Measurements from ENCODE around the gene PTPRH. TPM values are rescaled to one million over a fixed set of nuclear protein-coding genes. Genes with fewer than 3 reads are reported as not detected.

The PTPRH gene, protein sequence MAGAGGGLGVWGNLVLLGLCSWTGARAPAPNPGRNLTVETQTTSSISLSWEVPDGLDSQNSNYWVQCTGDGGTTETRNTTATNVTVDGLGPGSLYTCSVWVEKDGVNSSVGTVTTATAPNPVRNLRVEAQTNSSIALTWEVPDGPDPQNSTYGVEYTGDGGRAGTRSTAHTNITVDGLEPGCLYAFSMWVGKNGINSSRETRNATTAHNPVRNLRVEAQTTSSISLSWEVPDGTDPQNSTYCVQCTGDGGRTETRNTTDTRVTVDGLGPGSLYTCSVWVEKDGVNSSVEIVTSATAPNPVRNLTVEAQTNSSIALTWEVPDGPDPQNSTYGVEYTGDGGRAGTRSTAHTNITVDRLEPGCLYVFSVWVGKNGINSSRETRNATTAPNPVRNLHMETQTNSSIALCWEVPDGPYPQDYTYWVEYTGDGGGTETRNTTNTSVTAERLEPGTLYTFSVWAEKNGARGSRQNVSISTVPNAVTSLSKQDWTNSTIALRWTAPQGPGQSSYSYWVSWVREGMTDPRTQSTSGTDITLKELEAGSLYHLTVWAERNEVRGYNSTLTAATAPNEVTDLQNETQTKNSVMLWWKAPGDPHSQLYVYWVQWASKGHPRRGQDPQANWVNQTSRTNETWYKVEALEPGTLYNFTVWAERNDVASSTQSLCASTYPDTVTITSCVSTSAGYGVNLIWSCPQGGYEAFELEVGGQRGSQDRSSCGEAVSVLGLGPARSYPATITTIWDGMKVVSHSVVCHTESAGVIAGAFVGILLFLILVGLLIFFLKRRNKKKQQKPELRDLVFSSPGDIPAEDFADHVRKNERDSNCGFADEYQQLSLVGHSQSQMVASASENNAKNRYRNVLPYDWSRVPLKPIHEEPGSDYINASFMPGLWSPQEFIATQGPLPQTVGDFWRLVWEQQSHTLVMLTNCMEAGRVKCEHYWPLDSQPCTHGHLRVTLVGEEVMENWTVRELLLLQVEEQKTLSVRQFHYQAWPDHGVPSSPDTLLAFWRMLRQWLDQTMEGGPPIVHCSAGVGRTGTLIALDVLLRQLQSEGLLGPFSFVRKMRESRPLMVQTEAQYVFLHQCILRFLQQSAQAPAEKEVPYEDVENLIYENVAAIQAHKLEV
- total RNA-seq, result 1 to 10 TPM in 3 of 4 donors, under 1 TPM in 1; 0.54 to 4.0 (median 1.4) TPM

DNA sequence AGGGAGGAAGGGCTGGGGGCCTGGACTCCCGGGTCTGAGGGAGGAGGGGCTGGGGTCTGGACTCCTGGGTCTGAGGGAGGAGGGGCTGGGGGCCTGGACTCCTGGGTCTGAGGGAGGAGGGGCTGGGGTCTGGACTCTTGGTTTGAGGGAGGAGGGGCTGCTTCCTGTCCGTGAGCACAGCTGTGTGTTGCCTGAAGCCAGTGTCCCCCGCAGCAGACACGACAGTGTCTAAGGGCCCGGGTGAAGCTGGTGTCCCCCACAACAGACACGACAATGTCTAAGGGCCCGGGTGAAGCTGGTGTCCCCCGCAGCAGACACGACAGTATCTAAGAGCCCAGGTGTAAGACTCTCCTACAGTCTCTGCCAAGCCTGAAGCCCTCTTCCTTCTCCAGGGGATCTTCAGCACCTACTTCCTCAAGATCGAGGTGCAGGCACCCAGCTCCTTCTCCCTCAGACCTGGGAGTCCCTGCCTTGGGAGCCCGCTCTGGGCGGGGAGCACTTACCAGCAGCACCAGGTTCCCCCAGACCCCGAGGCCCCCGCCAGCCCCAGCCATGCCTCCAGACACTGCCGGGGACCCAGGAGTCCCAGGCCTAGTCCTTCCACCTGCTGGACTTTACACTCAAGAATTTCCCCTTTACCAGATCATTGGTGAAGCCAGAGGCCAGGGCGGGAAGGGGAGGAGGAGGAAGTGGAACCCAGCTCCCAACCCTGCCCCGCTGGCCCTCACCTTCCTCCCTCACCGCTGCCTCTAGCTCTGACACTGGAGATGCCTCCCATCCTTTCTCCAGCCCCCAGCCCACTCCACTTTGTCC lies at the start of gene PTPRH:
Gene PTPRH (minus strand): TSS at position 622 of the 813 bp plus-strand sequence. CDS start 68 bp downstream, at position 554.
- Histone ChIP-seq H3K27me3 (peaks cover 65% of the 10 kb centered on the region), H3K27ac (no peak within 1 kb of the TSS), H3K4me1 (peaks cover 0 to 10% (median 6%) of the 10 kb centered on the region in 3 donors), H3K9me3 (peaks cover 0 to 17% (median 0%) of the 10 kb centered on the region in 3 donors), H3K36me3 (no peaks in the 10 kb centered on the region), H3K4me3 (no peak within 1 kb of the TSS)
- 39 to 83% methylated on average over 1 to 3 of the region's 18 CpGs for WGBS, 2 donors (ENCODE audit: low coverage in 1 of 2)
- ATAC-seq, result no peak
- TF ChIP-seq POLR2A (IDR thresholded peaks at IDR 0.05), result no peak

DNA sequence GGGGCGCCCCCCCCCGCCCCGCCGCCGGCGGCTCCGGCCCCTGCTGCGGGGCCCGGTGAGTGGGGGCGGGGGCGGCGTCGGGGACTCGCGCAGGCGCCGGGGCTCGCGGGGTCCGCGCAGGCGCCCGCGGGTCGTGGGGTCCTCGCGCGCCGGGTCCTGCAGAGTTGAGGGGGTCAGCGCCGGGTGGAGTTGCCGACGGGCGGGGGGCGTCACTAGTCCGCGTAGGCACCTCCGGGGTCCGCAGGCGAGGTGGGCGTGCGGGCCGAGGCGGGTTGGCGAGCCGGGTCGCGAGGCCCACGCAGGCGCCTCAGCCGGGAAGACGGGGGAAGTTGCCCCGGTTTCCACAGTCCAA lies 49.2 kb upstream of the PTPRH start:
- Histone ChIP-seq H3K27ac (peak overlapping the region; percentile 60 to 94 (median 91)), H3K4me1 (peaks cover 0 to 54% (median 37%) of the 10 kb centered on the region in 3 donors), H3K9me3 (no peaks in the 10 kb centered on the region), H3K36me3 (peaks cover 0 to 8% of the 10 kb centered on the region in 2 donors), H3K4me3 (peak overlapping the region; percentile 87 to 96), H3K27me3 (no peaks in the 10 kb centered on the region)
- TF ChIP-seq EP300 (IDR thresholded peaks at IDR 0.05) (no peak), POLR2AphosphoS5 (IDR thresholded peaks at IDR 0.05) (no peak), POLR2A (IDR thresholded peaks at IDR 0.05) (no peak)
- TF ChIP-seq, protein P1, sequence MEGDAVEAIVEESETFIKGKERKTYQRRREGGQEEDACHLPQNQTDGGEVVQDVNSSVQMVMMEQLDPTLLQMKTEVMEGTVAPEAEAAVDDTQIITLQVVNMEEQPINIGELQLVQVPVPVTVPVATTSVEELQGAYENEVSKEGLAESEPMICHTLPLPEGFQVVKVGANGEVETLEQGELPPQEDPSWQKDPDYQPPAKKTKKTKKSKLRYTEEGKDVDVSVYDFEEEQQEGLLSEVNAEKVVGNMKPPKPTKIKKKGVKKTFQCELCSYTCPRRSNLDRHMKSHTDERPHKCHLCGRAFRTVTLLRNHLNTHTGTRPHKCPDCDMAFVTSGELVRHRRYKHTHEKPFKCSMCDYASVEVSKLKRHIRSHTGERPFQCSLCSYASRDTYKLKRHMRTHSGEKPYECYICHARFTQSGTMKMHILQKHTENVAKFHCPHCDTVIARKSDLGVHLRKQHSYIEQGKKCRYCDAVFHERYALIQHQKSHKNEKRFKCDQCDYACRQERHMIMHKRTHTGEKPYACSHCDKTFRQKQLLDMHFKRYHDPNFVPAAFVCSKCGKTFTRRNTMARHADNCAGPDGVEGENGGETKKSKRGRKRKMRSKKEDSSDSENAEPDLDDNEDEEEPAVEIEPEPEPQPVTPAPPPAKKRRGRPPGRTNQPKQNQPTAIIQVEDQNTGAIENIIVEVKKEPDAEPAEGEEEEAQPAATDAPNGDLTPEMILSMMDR (IDR thresholded peaks at IDR 0.05), result no peak
- peak; percentile 11 for ATAC-seq
- WGBS, 2 donors (ENCODE audit: low coverage in 1 of 2), result no CpG with 5 or more reads among the region's 53 CpGs

DNA sequence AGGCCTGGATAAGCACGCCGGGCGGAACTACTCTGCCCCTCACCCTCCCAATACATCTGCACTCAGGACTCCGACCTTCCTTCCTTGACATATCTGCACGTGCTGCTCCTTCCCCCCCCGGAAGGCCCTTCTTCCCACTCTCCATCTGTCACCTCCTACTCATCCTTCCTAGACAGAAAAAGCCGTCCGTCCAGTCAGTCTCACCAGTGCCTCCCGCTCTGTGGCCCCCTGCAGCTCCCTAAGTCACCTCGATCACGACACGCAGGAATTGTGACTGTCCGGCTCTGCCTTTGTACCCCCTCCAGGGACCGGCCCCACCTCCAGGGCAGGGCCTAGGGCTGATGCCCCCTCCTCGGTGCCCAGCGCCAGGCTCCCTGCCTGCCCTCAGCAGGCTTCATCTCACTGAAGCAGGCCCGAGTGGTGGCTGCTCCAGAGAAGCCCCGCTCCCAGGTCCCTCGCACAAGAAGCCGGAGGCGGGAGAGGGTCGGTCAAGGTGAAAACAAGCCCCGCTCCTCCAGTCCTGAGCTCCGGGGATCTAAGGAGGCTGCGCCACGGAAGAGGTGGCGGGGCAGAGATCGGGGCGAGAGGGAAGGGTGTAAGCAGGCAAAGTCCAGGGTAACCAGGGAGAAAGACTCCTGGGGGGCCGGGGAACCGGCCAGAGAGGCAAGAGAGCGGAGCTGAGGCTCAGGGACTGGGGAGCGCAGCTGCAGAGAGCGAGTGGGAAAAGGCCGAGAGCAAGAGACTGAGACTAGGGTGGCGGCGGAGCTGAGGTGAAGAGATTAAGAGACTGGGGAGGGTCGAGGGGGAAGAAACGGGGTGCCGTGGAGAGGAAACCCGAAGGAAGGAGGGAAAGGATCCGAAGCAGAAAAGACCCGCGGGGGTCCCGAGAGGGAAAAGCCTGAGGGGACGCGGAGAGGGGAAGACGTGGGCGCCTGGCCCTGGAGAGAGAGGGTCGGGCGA lies 48.4 kb upstream of the PTPRH start:
- H3K36me3 ChIP-seq, result peaks cover 0 to 14% of the 10 kb centered on the region in 2 donors
- no peak for TF ChIP-seq POLR2AphosphoS5 (IDR thresholded peaks at IDR 0.05)
- TF ChIP-seq, protein P1 (IDR thresholded peaks at IDR 0.05), result no peak
- TF ChIP-seq EP300 (IDR thresholded peaks at IDR 0.05), result no peak
- TF ChIP-seq POLR2A (IDR thresholded peaks at IDR 0.05), result no peak
- H3K4me3 ChIP-seq, result peak overlapping the region; percentile 87 to 96
- no peaks in the 10 kb centered on the region for H3K27me3 ChIP-seq
- peaks cover 0 to 61% (median 39%) of the 10 kb centered on the region in 3 donors for H3K4me1 ChIP-seq
- no peak for ATAC-seq
- peak overlapping the region in 3 of 4 donors; percentile 89 to 94 (median 93) for H3K27ac ChIP-seq
- 2 to 3% methylated on average over 20 to 36 of the region's 51 CpGs for WGBS, 2 donors (ENCODE audit: low coverage in 1 of 2)
- no peaks in the 10 kb centered on the region for H3K9me3 ChIP-seq

DNA sequence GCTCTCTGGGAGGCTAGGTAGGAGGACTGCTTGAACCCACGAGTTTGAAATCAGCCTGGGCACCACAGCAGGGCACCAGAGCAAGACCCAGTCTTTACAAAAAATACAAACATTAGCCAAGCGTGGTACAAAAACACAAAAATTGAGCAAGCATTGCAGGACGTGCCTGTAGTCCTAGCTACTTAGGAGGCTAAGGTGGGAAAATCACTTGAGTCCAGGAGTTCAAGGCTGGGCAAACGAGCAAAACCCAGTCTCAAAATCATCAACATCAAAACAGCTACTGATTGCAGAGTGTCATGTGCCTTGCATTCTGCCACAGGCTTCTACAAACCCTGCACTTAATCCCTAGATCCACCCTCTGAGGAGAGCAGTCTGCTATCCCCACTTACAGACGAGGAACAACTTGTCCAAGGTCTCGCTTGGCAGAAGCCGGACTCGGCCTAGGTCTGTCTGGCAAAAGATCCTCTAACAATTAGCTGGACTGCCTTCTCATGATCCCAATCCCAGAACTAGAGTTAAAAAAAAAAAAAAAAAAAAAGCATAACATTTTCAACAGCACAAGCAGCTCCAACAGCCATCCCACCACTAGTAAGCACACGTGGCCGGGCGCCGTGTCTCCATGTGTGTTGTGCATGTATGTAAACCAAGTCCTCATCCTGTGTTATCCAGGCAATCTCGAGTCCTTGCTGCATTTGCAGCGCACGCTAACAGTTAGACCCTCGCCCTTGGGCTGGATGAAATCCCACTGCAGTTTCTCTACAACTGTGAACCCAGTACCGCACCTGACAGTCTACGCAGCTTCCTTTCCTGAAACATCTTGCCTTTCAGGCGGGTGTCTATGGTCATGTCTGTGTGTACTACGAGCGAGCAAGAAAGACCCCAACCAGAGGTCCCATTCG lies 47.5 kb upstream of the PTPRH start:
- Histone ChIP-seq H3K4me1 (peaks cover 0 to 69% (median 40%) of the 10 kb centered on the region in 3 donors), H3K9me3 (no peaks in the 10 kb centered on the region), H3K36me3 (peaks cover 0 to 5% of the 10 kb centered on the region in 2 donors), H3K27me3 (no peaks in the 10 kb centered on the region), H3K4me3 (peak overlapping the region; percentile 87 to 96), H3K27ac (peak overlapping the region in 1 of 4 donors; percentile 89)
- no peak for ATAC-seq
- TF ChIP-seq, protein P1 (IDR thresholded peaks at IDR 0.05), result no peak
- TF ChIP-seq POLR2AphosphoS5 (IDR thresholded peaks at IDR 0.05) (no peak), POLR2A (IDR thresholded peaks at IDR 0.05) (no peak), EP300 (IDR thresholded peaks at IDR 0.05) (no peak)
- WGBS, 2 donors (ENCODE audit: low coverage in 1 of 2), result 39 to 54% methylated on average over 12 to 21 of the region's 22 CpGs

Data from gastroesophageal sphincter (tissue), 4 donors.